GM19467 (cell line): ENCODE measurements around the gene PLB1.
"Not testable (repeated sequence)": the region's sequence is repeated elsewhere in the genome, so short reads cannot be mapped to it uniquely, and the experiment has no call there.

Experiments used
- ATAC-seq: cut with Tn5 transposase; IDR thresholded peaks from one replicate; pipeline ENCODE4 v1.9.1; 2021; ENCODE audit warnings: mild to moderate bottlenecking, moderate library complexity; ENCODE audit not compliant: unreplicated experiment

The PLB1 gene

GRCh38 chr2:28463893-28464292 is 32.0 kb upstream of the PLB1 start:
- ATAC-seq, result no peak

DNA sequence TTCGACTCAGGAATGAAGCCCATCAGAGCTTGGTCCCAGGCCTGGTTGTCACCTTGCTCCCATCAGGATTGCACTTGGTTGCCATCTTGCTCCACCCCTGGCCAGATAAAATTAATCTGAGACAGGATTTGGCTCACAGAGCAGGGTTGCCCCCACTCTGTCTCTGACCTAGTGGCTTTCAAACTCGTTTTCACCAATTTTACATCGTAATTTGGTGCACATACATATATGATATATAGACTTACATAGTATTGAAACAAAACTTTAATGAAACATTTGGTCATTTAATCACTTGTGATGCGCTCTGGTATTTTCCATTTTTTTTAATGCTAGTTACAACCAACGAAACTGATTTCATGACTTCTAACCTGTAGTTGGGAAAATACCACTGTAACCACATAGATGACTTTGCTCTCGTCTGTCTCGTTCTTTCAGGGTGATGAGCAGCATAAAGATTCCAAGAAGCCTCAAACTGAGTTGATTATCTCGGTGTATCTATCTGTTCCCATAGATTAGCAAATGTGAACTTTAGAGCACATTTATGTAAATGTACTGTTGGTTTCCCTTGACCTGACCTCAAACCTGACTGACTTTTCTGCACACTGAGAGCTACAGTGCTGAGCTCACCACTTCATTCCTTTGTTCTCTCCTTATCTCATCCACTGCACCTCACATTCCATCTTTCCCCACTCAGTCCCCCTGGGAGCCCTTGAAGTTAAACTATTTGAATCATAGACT is 30.5 kb upstream of the PLB1 start:
- ATAC-seq, result no peak

DNA sequence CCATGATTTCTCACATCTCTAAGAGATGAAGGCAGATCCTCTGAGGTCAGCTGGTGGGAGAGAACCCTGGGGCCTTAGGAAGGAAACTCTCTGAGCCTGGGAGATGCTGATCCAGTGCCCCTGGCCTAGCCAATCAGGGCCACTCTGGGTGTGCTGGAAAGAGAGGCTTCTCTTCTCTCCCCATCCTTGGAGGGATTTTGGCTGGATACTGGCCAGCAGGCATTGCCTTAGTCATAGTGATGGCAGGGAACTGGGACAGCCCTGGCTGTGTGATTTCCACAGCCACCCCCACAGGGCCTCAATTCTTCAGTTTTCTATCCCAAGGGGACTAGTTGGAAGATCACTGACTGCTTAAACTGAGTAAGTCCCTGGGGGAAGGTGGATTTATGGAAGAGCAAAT is 26.6 kb upstream of the PLB1 start:
- no peak for ATAC-seq

- no peak for ATAC-seq
Measured at GRCh38 chr2:28469947-28470535, 25.8 kb upstream of the PLB1 start.

DNA sequence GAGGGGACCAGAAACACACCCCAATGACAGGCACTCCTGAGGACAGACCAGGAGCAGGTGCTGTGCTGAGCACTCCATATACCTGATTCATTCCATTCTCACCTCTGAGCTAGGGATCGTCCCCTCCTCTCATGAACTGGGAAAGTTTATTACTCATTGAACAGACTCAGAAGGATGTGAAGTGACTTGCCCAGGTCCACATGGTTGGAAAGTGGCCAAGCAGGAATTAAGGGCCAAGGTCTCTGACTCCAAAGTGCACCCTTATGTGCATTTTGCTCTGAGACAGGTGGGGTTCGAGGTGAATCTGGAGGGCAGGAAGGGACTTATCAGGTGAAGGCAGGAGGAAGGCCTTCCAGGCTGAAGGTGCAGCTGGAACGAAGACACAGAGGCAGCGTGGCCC is 25.1 kb upstream of the PLB1 start:
- no peak for ATAC-seq

DNA sequence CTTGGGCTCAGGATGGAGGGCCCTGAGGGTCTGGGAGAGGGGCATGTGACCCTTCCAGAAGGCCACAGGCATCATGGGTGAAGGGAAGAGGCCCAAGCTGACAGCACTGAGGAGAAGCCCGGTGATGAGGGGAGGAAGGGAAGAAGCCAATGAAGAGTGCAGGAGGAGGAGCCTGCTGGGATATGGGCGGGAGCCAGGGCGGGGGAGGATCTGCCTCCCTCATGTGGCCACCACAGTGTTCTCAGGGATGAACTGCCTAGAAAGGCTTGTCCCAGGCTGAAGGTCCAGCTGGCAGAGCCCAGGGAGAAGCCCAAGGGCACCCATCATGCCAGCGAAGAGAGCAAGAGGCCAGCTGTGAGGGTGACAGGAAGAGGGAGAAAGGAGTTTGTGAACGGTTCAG is 24.6 kb upstream of the PLB1 start:
- no peak for ATAC-seq

DNA sequence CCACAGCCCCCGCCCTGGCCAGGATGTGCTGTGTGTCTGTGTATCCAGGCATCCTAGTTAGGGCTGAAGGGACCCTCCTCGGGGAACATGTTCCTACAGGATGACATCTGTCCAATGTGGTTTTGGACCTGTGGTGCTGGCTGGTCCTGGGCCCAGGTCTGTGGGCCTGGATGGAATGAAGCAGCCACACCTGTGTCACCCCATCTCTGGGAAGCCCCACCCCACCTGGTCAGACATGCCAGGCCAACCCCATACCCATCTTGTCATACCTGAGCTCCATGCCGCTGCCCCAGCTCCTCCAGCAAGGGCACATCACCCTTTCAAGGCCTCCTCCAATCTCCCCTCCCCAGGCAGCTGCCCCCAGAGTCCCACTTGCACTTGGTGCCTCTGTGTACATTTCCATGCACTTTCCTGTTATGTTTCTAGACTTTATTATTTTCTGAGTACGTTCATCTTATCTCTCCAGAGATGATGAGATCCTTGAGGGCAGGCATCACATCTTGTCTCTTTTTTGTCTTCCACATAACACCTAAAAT is 24.1 kb upstream of the PLB1 start:
- no peak for ATAC-seq

GRCh38 chr2:28472641-28473040 is 23.2 kb upstream of the PLB1 start:
- not testable (repeated sequence) for ATAC-seq

GRCh38 chr2:28475088-28475595 is 20.7 kb upstream of the PLB1 start:
- no peak for ATAC-seq

DNA sequence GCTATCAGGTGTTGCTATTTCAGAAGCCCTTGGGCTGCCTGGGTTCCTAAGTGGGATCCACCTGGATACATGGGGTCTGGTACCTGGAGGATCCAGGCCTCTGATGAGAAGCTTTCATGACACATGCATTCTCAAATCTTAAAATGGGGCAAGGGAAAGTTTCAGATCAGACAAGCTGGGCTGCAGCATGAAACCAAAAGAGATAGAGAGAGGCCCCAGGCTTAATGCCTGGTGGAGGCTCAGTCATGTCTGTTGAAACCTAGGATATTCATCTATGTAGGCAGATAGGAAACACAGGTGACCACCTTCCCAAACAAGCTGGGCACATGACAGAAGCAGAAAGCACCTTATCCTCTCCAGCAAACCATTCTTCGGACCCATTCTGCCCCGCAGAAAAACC is 18.8 kb upstream of the PLB1 start:
- ATAC-seq, result no peak

GRCh38 chr2:28477645-28478044 is 18.2 kb upstream of the PLB1 start:
- no peak for ATAC-seq

DNA sequence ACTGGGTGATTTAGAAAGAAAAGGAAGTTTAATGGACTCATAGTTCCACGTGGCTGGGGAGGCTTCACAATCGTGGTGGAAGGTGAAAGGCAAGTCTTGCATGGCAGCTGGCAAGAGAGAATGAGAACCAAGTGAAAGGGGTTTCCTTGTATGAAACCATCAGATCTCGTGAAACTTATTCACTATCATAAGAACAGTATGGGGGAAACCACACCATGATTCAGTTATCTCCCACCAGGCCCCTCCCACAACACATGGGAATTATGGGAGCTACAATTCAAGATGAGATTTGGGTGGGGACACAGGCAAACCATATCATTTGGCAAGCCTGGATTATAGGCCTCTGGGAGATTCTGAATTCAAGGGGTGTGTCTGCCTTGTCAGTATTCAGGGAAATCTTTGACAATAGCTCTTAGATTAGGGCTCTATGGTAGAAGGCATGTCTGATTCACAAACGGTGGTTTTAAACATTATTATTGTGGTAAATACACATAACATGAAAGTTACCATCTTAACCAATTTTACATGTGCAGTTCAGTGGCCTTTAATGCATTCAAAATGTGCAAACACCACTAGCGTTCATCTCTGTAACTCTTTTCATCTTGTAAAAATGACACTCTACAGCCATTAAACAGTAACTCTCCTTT is 15.3 kb upstream of the PLB1 start:
- no peak for ATAC-seq

DNA sequence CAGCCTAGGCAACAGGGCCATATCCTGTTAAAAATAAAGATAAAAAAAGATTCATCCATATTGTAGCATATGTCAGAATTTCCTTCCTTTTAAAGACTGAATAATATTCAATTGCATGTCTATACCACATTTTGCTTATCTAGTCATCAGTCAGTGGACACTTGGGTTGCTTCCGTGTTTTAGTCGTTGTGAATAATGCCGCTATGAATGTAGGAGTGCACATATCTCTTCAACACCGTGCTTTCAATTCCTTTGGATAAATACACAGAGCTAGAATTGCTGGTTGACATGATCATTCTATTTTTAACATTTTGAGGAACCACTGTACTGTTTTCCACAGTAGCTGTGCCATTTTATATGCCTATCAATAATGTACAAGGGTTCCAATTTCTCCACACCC is 14.0 kb upstream of the PLB1 start:
- ATAC-seq, result no peak

DNA sequence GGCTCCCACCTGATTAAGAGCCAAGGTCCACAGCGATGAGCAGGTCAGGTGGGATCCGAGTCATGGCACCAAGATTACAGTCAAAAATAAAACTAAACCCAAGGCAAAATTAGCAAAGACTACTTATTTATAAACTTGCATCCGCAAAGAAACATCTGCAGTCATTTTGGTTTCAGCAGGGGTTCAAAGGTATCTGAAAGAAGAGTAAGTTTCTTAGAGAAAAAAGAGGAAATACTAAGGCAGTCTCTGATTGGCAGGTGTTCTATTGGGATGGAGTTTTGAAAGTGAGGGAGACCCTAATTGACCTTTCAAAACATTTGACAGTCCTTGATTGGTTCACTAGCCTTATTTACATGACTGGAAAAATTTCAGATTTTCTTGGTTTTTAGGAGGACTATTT is 11.0 kb upstream of the PLB1 start:
- ATAC-seq, result no peak

- ATAC-seq, result no peak
Measured at GRCh38 chr2:28486526-28486925, 9.3 kb upstream of the PLB1 start.

DNA sequence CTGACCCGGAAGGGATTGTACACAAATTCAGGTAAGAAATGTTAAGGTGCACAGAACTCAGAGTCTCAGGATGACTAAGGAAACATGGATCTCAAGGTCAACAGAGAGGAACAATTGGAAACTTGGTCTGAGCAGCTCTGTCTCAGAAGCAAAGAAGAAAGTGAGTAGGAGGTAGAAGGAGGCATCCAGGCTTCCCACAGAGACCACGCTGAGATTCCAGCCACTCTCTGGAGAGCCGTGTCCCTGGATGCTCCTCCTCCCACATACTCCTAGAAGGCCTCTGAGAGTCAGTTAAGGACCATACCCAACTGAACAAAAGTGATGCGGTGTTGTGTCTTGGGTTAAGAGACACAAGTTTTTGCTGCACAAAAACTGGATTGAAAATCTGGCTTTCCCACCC is 8.6 kb upstream of the PLB1 start:
- ATAC-seq, result no peak

DNA sequence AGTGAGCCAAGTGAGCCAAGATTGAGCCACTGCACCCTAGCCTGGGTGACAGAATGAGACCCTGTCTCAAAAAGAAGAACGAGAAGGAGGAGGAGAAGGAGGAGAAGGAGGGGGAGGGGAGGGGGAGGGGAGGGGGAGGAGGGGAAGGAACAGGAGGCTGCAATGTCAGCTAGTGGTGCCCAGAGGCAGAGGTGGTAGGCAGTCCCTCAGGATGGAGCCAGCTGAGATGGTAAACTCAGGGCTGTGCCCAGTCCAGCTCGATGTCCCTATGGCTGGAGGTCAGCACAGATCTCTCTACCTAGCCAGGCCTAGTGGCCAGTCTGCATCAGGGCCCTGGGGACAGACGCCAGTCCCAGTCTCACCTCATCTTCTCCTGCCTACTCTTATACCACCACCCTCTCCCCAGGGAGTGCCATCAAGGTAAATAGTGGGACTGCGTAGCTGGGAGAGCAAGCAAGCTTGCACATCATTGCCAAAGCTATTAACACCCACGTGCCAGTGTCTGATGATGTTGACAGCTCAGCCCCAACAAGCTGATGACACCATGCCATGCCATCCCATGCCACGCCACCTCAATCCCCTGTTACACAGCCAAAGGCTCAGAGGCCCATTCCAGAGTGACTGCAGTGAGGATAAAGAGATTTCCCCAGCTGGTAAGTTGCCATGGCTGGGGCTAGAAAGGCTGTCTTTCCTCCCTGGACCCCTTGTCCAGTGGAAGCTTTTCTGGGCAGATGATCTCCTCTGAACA is 7.6 kb upstream of the PLB1 start:
- no peak for ATAC-seq

DNA sequence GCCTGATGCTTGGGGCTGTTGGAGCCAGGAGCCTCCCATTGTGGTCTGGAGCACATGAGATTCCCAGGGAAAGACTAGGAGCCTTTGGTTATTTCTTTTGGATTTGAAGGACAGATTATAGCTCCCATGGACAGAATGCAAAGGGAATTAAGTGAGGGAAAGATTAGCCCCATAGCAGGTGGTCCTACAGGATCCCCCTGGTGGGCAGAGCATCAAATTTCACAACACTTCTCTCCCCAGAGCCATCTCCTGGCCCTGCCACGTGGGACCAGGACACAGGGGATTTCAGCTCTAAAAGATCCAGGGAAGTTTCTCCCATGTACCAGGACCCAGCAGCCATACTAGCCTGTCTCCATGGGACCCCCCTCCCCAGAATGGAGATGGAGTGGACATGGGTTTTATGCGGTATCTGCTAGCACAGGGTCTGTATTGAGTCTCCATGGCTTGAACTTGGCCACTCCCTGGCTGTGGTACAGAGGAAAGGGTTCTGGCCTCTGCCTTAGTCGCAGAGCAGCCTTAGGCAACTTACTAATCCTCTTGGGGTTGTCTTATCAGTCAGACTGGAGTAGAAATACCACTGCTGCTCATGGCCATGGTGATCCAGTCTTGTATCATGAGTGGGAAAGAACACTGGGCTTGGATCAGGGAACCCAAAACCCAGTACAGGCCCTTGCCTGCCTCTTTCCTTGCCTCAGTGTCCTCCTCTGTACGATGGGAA is 6.8 kb upstream of the PLB1 start:
- no peak for ATAC-seq

- ATAC-seq, result no peak
Measured at GRCh38 chr2:28490558-28490957, 5.3 kb upstream of the PLB1 start.

DNA sequence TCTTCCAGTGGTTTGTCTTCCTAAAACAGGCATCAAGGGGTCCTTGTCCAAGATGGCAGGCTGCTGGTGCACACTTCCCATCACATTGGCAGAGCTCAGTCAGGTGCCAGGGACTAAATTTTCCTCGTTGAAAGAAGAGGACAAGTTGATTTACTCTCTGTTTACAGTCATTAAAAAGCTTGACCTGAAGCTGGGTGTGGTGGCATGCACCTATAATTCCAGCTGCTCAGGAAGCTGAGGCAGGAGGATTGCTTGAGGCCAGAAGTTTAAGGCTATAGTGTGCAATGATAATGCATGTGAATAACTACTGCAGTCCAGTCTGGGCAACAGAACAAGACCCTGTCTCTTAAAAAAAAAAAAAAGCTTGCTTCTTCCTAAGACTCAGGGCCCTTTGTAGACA is 3.6 kb upstream of the PLB1 start:
- no peak for ATAC-seq

GRCh38 chr2:28493636-28494035 is 2.2 kb upstream of the PLB1 start:
- ATAC-seq, result no peak
